GM19397 (cell line): ENCODE results near the gene OR6F1.
"Not testable (repeated sequence)": the region's sequence is repeated elsewhere in the genome, so short reads cannot be mapped to it uniquely, and the experiment has no call there.

Experiments used
- ATAC-seq: cut with Tn5 transposase; IDR thresholded peaks from one replicate; pipeline ENCODE4 v1.9.1; 2021; ENCODE audit warnings: mild to moderate bottlenecking, moderate library complexity; ENCODE audit not compliant: unreplicated experiment

Gene OR6F1

GRCh38 chr1:247716546-247716945 is at the start of gene OR6F1:
TSS of gene OR6F1 (minus strand) at chr1:247716646. CDS start at chr1:247712755, 3,891 bp downstream.
- no peak for ATAC-seq

DNA sequence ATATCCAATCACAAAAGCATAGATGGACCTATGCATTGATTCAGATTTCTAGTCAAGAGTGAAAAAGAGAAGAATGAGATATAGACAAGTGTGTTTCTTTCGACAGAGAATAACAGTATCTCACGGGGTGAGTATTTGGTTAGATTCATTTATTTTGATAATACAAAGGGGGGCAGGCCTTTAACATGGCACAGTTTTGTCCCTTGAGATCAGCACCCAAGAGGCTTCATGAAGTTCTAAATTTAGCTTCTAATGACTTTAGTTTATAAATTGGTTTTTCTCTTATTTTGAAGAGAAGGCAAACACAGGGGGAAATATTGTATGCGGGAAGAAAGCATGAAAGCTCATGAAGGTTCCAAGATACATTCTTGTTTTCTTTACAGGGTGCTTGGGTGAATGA is 44.0 kb upstream of the OR6F1 start, which contains the start of gene OR1C1:
OR1C1 (minus strand) TSS at position 101 of the 400 bp plus-strand sequence. CDS start 2,150 bp downstream, outside the sequence.
- no peak for ATAC-seq

- not testable (repeated sequence) for ATAC-seq
These were observed 37.9 kb upstream of the OR6F1 start for GRCh38 chr1:247754311-247754710.

DNA sequence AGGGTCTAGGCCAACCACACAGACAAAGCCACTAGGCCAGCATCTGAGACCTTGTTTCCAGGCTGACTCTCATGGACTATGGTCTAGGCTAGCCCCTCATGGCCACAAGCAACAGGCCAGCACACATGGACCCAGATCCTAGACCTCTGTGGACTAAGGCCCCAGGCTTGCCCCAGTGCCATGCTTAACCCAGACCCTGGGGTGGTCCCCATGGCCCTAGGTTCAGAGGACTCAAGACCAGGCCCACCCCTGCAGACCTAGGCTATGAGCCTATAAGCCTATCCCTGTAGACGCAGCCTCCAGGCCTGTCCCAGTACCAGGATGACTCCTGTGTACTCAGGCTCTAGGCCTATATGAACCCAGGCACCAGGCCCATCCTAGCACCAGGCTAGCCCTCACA is 33.4 kb upstream of the OR6F1 start:
- no peak for ATAC-seq

GRCh38 chr1:247748041-247748440 is 31.6 kb upstream of the OR6F1 start, which contains the start of gene OR14A2:
TSS of gene OR14A2 (minus strand) at chr1:247748141.
- no peak for ATAC-seq

GRCh38 chr1:247747616-247748015 is 31.2 kb upstream of the OR6F1 start:
- ATAC-seq: no peak

DNA sequence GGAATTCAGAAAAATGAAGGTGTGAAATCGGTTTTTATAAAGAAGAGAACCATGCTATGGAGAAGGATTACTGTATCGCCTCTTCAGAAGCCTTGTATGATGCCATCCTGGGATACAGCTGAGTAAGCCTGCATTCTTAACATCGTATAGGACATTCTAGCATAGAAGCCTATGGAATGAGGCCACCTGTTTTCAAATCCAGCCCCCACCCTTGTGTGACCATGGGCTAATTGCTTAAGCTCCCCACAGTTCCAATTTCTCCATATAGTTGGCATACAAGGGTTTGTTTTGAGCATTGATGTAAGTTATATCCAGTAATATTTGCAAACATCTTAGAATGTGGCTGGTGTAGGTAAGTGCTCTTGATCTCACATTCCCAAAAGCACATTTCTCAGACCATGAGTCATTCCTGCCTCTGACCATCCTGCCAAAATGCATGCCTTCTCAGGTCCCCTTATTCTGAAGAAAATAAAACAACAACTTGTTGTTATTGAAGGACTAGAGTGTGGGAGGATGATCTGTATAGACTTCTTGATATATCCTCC is 30.0 kb upstream of the OR6F1 start:
- ATAC-seq: no peak

- ATAC-seq: not testable (repeated sequence)
These were observed 25.8 kb upstream of the OR6F1 start for GRCh38 chr1:247742215-247742760.

- ATAC-seq: no peak
These were observed 25.3 kb upstream of the OR6F1 start for GRCh38 chr1:247741756-247742155.

DNA sequence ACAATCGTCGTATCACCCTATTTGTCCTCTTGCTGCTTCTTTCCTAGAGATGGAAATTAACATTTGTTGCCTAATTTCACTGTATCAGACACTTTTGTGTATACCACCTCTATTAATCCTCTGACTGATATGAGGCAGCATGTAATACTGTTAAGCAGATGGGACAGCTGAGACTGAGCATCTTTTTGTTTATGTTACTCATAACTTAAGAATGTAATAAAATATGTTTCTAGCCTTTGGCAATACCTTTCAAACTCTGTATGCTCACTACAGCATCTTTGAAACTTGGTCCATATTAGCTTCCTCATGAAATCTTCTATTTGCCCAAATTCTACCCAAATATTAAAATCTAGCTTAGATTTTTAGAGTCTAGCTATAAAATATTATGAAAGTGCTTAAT is 24.3 kb upstream of the OR6F1 start:
- no peak for ATAC-seq

- ATAC-seq: no peak
These were observed 21.9 kb upstream of the OR6F1 start, which contains the start of gene OR14K1 for GRCh38 chr1:247738315-247738714. TSS of gene OR14K1 (plus strand) at chr1:247738615. CDS start at chr1:247738615, 0 bp downstream.

DNA sequence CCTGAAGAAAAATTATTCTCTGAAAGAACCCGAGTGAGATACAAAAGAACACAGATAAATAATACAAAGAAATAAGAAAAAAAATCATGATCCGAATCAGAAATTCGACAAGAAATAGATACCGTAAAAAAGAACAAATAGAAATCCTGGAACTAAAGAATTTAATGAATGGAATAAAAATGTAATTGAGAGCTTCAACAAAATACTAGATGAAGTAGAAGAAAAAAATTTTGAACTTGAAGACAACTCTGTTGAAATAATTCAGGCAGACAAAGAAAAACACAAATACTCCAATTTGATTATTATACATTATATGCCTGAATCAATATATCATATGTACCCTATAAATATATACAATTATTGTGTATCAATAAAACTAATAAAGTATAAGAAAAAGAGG is 4.8 kb upstream of the OR6F1 start:
- no peak for ATAC-seq

DNA sequence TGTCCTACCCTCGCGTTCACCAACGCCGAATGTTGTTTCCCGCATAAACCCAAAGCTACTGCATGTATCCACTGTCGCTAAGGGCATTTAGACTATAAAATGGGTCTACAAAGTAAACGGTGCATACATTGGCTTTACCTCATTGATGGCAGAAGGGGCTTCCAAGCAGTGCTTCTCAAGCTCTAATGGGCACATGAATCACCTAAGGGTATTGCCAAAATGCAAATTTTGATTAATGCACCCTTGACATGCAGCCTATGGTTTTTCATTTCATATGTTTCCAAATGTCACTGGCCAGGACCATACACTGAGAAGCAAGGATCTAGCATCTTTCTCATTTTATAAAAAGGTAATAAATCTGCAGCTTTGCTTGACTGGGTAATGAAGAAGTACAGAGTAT is 2.7 kb downstream of the OR6F1 start:
- no peak for ATAC-seq

DNA sequence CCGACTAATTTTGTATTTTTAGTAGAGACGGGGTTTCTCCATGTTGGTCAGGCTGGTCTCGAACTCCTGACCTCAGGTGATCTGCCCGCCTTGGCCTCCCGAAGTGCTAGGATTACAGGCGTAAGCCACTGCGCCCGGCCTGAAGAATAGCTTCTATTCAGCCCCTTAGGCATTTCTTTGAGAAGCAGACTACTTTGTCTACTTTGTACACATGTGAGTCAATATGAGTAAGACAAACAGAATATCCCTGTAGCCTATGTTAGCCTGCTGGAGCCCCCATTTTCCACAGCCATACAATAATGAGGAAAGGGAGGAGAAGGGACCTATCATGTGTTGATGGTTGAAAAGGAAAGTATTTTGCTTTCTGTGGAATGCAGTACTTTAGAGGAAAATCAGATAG is 5.8 kb downstream of the OR6F1 start:
- not testable (repeated sequence) for ATAC-seq

GRCh38 chr1:247701338-247701737 is 15.1 kb downstream of the OR6F1 start:
- no peak for ATAC-seq

DNA sequence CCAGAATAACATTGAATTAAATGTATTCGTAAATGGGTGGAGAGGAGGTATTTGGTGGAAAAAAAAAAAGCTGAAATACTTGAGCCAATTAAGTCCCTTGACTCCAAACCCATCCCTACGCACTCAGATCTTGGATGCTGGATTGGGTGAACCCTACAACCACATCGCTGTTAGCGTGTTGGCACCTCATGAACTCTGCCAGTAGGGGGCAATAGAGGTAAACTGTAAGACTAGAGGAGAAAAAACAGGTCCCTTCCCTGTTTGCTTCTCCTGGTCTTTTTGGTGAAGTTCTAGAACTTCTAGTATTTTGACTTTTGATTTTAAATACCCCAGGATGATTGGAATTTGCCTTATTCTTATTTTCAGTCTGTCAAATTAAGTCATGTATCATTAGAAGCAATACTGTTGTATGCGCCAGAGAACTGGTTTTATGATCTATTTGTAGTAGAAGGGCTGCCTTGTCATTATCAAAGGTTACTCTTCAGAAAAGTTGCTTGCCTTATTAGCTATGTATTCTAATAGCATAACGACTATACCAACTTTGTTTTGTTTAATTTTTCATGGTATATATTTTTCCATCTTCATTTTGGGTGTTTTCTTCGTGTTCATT is 35.1 kb downstream of the OR6F1 start:
- ATAC-seq: peak; percentile 93

GRCh38 chr1:247680171-247680570 is 36.3 kb downstream of the OR6F1 start:
- no peak for ATAC-seq

- ATAC-seq: no peak
These were observed 36.8 kb downstream of the OR6F1 start, which contains the start of gene OR13G1 for GRCh38 chr1:247679639-247680038. TSS of gene OR13G1 (minus strand) at chr1:247679739. CDS start at chr1:247673041, 6,698 bp downstream.

- ATAC-seq: no peak
These were observed 47.2 kb downstream of the OR6F1 start for GRCh38 chr1:247669225-247669624.
